Fibroblast of skin of abdomen (primary cell): Measurements from ENCODE around the gene UBE2E3. TPM values are rescaled to one million over a fixed set of nuclear protein-coding genes. Genes with fewer than 3 reads are reported as not detected.
"Not testable (repeated sequence)": the region's sequence is repeated elsewhere in the genome, so short reads cannot be mapped to it uniquely, and the experiment has no call there.

Source experiments
- DNase-seq: peaks from one replicate; pipeline ENCODE4 v3.0.0-alpha.2; 2013
- polyA plus RNA-seq, 2 experiments: library from polyadenylated mRNA; unstranded; fragments of 120-200 nt; gene quantifications; one replicate each; pipeline ENCODE4 v1.2.1, GENCODE V29; 2013; ENCODE audit not compliant: insufficient read length in 2 of 2

The UBE2E3 gene
- 87.3 TPM for polyA plus RNA-seq (2013, experiment 1 of 2; ENCODE audit: insufficient read length)
- 89.6 TPM for polyA plus RNA-seq (2013, experiment 2 of 2; ENCODE audit: insufficient read length)

DNA sequence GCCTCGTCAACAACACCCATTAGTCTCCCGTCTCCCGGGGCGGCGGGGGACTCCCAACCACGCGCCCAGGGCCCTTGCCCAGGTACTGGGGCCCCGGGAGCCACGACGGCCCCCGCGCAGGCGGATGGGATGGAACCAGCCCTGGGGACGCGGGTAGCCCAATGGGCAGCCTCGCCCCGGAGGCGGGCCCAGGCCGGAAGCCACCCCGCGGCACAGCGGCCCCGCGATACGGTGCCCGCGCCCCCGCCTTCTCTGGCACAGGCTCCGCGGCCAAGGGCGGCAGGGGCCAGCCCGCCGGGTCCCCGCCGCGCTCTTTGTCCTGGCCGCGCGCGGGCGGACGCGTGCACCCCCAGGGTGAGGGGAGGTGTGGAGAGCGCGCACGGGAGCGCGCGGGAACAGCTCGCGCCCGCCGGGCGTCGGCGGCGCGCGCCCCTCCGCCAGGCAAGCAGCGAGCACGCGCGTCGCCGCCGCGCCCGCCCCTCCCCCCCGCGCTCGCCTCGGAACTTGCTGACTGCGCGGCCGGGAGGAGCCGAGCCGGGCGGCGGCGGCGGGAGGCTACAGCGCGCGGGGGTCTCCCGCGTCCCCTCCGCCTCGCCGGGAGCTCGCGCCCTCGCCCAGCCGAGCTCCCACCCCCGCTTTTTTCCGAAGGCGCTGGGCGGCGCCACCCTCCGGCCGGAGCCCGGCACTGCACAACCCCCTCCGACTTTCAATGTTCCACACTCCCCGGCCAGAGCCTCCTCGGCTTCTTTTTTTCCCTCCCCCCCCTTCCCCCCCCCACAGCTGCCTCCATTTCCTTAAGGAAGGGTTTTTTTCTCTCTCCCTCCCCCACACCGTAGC, at the start of gene UBE2E3:
UBE2E3 (plus strand) TSS at position 500 of the 837 bp plus-strand sequence. CDS start 1,438 bp downstream, outside the sequence.
- peak; percentile 82 for DNase-seq

DNA sequence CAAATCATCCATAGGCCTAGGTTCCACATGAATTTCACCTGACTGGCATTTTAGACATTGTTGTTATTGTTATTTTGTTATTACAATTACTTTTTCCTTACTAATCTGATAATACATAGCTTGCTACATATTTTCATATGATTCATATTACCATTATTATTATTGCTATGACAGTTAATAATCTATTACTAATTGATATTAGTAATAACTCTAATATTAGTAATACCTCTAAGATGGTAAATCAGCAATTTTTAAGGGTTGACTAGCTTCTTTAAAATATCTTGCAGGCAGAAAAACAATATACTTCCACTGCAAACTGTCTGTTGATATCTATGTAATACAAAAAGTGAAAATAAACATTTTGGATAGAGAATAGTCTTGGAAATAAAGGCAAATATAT, 48.6 kb upstream of the UBE2E3 start:
- DNase-seq, result no peak

DNA sequence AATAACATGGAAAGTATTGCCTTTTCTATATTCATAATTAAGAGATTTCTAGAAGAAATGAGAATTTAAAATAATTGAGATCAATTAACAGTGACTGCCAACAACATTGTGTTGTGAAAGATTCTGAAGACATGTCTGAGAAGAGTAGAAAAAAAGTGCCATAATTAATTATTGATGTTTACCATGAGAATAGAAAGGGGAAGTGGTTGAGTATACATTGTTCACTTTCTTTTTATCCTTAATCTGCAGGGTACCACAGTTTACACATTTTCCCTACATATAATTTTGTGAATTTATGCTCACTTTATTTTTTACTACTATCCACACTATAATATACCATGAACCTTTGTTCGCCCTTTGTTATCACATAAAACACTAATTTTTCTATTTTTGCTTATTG, 47.1 kb upstream of the UBE2E3 start:
- no peak for DNase-seq

DNA sequence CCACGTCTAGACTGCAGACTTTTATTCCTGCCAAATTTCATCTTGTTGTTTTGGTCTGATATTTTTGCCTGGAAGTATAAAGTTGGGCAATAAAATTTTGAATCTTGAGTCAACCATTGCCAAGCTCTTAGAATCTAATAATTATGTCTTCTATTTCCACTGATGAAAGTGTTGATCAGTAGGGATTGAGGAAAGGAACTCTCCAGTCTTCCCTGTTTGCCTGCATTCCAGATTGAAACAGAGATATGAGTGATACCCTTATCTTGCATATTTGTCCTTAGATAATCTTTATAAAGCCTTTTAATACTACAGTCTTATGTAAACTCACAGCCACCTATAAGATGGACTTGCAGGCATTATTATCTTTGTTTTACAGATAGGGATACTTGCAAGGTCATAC, 45.5 kb upstream of the UBE2E3 start:
- no peak for DNase-seq

DNA sequence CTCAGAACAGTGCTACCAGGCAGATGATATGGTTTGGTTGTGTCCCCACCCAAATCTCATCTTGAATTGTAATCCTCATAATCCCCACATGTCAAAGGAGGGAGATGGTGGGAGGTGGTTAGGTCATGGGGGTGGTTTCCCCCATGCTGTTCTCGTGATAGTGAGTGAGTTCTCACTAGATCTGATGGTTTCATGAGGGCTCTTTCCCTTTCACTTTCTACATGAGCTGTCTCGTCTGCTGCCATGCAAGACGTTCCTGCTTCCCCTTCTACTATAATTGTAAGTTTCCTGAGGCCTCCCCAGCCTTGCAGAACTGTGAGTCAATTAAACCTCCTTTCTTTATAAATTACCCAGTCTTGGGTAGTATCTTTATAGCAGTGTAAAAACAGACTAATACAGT, 42.9 kb upstream of the UBE2E3 start:
- not testable (repeated sequence) for DNase-seq

GRCh38 chr2:180938451-180938850, 42.0 kb upstream of the UBE2E3 start:
- DNase-seq, result peak; percentile 55

DNA sequence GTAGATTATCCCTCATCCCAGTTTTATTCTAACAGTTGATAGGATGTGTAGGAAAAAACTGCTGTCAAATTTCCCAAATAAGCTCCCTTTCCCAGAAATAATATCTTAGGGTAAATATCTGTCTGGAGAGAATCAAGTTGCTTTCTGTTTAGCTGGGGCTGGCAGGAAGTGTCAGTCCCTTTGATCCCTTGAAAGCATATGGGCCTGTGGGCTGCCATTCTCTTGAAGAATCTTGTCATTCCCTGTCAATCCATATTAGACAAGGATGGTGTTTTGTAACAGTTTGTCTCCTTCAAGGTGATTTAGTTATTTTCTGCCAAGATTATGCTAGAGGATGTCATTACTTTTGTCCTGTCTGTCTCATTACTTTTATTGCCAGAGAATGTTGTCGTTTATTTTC, 37.1 kb upstream of the UBE2E3 start:
- DNase-seq, result no peak

DNA sequence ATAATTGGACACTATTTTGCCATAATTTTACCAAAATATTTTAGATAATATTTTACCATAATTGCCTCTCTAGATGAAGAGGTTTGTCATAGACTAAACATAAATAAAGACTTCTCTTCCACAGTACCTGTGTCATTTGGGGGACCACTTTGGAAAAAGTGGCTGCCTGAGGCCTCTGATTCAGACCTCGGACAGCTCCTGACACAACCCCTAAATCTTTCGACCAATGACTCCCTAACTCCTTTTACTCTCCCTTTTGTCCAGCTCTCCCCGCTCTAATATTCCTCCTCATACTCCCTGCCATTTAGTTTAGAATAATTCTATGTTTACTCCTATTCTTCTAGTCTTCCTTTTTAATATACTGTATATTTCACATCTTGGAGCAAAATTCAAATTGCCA, 36.0 kb upstream of the UBE2E3 start:
- DNase-seq, result no peak

DNA sequence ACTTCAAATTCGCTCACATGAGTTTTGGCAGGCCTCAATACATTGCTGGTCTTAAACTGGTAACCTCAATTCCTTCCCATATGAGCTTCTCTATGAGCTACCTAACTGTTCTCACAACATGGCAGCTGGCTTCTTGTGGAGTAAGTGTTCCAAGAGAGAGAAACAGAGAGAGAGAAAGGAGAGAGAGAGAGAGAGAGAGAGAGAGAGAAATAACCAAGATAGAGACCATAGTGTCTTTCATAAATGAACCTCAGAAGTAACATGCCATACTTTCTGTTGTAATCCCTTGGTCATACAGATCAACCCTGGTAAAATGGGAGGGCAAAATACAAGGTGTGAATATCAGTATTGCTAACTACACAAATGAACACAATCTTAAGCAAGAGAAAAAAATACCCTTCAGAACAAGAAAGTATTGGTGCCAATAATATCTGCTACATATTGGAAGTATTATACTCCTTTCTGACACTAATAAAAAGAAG, 33.2 kb upstream of the UBE2E3 start:
- no peak for DNase-seq

DNA sequence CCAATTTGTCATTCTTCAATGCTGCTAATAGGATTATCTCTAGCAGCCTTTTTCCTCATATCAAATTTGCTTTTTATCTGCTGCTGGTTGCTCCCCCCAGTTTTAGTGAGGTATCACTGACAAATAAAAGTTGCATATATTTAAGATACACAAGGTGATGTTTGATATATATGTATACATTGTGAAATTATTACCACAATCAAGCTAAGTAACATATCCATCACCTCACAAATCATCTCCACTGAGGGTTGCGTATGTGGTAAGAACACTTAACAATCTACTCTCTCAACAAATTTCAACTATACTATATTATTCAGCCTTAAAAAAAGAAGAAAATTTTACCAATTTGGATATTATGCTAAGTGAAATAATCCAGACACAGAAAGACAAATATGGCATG, 30.5 kb upstream of the UBE2E3 start:
- DNase-seq, result no peak

- DNase-seq, result no peak
These were observed 28.3 kb upstream of the UBE2E3 start for GRCh38 chr2:180952082-180952481.

GRCh38 chr2:180952731-180953336, 27.6 kb upstream of the UBE2E3 start:
- no peak for DNase-seq

GRCh38 chr2:180953550-180953949, 26.9 kb upstream of the UBE2E3 start:
- no peak for DNase-seq

- no peak for DNase-seq
These were observed 25.3 kb upstream of the UBE2E3 start for GRCh38 chr2:180955101-180955500.

- no peak for DNase-seq
These were observed 20.6 kb upstream of the UBE2E3 start for GRCh38 chr2:180959787-180960186.

DNA sequence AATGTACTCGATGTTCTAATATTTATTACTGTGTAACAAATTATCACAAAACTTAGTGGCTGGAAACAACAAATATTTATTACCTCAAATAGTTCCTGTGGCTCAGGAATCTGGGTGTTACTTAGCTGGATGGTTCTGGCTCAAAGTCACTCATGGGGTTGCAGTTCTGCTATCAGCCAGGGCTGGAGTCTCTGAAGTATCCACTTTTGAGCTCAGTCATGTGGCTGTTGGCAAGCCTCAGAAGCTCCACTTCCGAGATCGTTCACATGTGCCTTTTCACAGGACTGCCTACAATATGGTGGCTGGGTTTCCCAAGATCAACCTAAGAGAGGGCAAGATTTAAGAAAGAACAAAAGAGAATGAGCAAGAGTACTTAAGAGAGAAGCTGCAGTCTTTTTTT, 19.4 kb upstream of the UBE2E3 start:
- no peak for DNase-seq

GRCh38 chr2:180962727-180963314, 17.6 kb upstream of the UBE2E3 start:
- no peak for DNase-seq

GRCh38 chr2:180966378-180966777, 14.0 kb upstream of the UBE2E3 start:
- no peak for DNase-seq

GRCh38 chr2:180969124-180969523, 11.3 kb upstream of the UBE2E3 start:
- DNase-seq, result no peak

DNA sequence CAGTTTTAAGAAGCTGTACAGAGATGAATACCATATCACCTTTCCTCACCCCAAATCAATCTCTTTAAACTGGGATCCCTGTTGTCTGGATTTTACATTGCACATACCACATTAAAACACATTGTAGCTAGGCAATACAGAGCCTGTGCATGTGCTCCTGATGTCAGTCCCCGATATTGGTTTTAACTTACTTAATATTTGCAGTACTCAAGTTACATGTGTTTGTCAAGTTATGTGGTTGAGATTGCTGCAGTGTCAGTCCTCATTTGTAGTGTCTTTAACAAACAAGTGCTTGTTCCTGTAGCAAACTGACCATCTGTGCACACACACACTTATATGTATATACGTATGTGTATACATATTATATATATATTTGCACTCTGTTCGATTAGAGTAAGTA, 10.4 kb upstream of the UBE2E3 start:
- DNase-seq, result no peak

- DNase-seq, result no peak
These were observed 8.6 kb upstream of the UBE2E3 start for GRCh38 chr2:180971811-180972210.

DNA sequence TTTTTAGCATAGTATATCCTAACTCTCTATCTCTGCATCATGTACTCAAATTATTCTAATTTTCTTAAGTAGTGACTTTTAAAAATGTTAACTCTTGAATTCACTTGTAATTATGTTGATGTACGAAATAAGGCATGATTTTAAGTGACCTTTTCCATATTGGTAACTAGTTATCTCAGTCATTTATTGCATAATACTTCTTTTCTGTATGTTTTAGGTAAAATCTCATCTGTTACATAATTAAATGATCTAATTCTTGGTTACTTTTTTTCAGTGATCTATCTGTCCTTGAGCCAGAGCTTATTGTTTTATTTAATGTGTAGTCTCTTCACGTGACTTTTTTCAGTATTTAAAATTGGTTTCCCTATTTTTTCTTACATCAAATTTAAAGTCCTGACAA, 4.8 kb upstream of the UBE2E3 start:
- no peak for DNase-seq

- DNase-seq, result peak; percentile 78
These were observed 1.3 kb upstream of the UBE2E3 start for GRCh38 chr2:180978903-180979748.
